ENCODE measurements around the gene RNU5B-1. TPM values are rescaled to one million over a fixed set of nuclear protein-coding genes. Genes with fewer than 3 reads are reported as not detected.

The RNU5B-1 gene
- polyA plus RNA-seq, 1 donor from 2014 or later: not detected

- TF ChIP-seq MXI1 (conservative IDR thresholded peaks at IDR 0.05; ENCODE audit: poor library complexity, severe bottlenecking) (no peak), EZH2 (IDR thresholded peaks at IDR 0.05; ENCODE audit: borderline replicate concordance, insufficient read depth, low read length, poor library complexity, severe bottlenecking) (no peak), POLR2AphosphoS5 (IDR thresholded peaks at IDR 0.05) (no peak), RAD21 (conservative IDR thresholded peaks at IDR 0.05) (no peak), SMC3 (conservative IDR thresholded peaks at IDR 0.05; ENCODE audit: poor library complexity) (no peak), EP300 (conservative IDR thresholded peaks at IDR 0.05; ENCODE audit: poor library complexity, severe bottlenecking) (no peak), TAF1 (IDR thresholded peaks at IDR 0.05; ENCODE audit: low read depth) (no peak)
- TF ChIP-seq, protein P1, sequence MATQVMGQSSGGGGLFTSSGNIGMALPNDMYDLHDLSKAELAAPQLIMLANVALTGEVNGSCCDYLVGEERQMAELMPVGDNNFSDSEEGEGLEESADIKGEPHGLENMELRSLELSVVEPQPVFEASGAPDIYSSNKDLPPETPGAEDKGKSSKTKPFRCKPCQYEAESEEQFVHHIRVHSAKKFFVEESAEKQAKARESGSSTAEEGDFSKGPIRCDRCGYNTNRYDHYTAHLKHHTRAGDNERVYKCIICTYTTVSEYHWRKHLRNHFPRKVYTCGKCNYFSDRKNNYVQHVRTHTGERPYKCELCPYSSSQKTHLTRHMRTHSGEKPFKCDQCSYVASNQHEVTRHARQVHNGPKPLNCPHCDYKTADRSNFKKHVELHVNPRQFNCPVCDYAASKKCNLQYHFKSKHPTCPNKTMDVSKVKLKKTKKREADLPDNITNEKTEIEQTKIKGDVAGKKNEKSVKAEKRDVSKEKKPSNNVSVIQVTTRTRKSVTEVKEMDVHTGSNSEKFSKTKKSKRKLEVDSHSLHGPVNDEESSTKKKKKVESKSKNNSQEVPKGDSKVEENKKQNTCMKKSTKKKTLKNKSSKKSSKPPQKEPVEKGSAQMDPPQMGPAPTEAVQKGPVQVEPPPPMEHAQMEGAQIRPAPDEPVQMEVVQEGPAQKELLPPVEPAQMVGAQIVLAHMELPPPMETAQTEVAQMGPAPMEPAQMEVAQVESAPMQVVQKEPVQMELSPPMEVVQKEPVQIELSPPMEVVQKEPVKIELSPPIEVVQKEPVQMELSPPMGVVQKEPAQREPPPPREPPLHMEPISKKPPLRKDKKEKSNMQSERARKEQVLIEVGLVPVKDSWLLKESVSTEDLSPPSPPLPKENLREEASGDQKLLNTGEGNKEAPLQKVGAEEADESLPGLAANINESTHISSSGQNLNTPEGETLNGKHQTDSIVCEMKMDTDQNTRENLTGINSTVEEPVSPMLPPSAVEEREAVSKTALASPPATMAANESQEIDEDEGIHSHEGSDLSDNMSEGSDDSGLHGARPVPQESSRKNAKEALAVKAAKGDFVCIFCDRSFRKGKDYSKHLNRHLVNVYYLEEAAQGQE (IDR thresholded peaks at IDR 0.05; ENCODE audit: borderline replicate concordance): no peak
- H3K4me3 ChIP-seq (ENCODE audit: low read length): no peak overlapping the region
- H3K36me3 ChIP-seq (ENCODE audit: insufficient read depth, low read length): peaks cover 6% of the 10 kb centered on the region
These were observed 26.0 kb upstream of the RNU5B-1 start for GRCh38 chr15:65278480-65278879.

GRCh38 chr15:65285291-65286068 lies 19.0 kb upstream of the RNU5B-1 start:
- peak overlapping the region; percentile 78 for H3K27ac ChIP-seq (ENCODE audit: low read length)
- peak overlapping the region; percentile 90 for H2AFZ ChIP-seq (ENCODE audit: low read depth, low read length)
- H3K9me2 ChIP-seq (ENCODE audit: insufficient read depth, low read length): no peaks in the 10 kb centered on the region
- H3K9me3 ChIP-seq (ENCODE audit: low read length): no peaks in the 10 kb centered on the region
- no peaks in the 10 kb centered on the region for H4K20me1 ChIP-seq (ENCODE audit: insufficient read depth)
- H3K9ac ChIP-seq (ENCODE audit: low read length): peak overlapping the region; percentile 96
- no peaks in the 10 kb centered on the region for H3K36me3 ChIP-seq (ENCODE audit: insufficient read depth, low read length)
- H3K4me3 ChIP-seq (ENCODE audit: low read length): peak overlapping the region; percentile 98
- no peaks in the 10 kb centered on the region for H3F3A ChIP-seq (ENCODE audit: insufficient read depth, low read length, poor library complexity, severe bottlenecking)
- H3K4me2 ChIP-seq (ENCODE audit: low read length): peak overlapping the region; percentile 93
- H3K79me2 ChIP-seq (replicated peaks; ENCODE audit: insufficient read depth, low read length): peaks cover 30% of the 10 kb centered on the region
- TF ChIP-seq RAD21 (conservative IDR thresholded peaks at IDR 0.05) (no peak), EP300 (conservative IDR thresholded peaks at IDR 0.05; ENCODE audit: poor library complexity, severe bottlenecking) (no peak), EZH2 (IDR thresholded peaks at IDR 0.05; ENCODE audit: borderline replicate concordance, insufficient read depth, low read length, poor library complexity, severe bottlenecking) (no peak), POLR2AphosphoS5 (IDR thresholded peaks at IDR 0.05) (no peak), TAF1 (IDR thresholded peaks at IDR 0.05; ENCODE audit: low read depth) (no peak), SMC3 (conservative IDR thresholded peaks at IDR 0.05; ENCODE audit: poor library complexity) (no peak), MXI1 (conservative IDR thresholded peaks at IDR 0.05; ENCODE audit: poor library complexity, severe bottlenecking) (no peak)
- TF ChIP-seq, protein P1 (IDR thresholded peaks at IDR 0.05; ENCODE audit: borderline replicate concordance): no peak
- TF ChIP-seq, protein P2, sequence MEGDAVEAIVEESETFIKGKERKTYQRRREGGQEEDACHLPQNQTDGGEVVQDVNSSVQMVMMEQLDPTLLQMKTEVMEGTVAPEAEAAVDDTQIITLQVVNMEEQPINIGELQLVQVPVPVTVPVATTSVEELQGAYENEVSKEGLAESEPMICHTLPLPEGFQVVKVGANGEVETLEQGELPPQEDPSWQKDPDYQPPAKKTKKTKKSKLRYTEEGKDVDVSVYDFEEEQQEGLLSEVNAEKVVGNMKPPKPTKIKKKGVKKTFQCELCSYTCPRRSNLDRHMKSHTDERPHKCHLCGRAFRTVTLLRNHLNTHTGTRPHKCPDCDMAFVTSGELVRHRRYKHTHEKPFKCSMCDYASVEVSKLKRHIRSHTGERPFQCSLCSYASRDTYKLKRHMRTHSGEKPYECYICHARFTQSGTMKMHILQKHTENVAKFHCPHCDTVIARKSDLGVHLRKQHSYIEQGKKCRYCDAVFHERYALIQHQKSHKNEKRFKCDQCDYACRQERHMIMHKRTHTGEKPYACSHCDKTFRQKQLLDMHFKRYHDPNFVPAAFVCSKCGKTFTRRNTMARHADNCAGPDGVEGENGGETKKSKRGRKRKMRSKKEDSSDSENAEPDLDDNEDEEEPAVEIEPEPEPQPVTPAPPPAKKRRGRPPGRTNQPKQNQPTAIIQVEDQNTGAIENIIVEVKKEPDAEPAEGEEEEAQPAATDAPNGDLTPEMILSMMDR (IDR thresholded peaks at IDR 0.05; ENCODE audit: poor library complexity, severe bottlenecking): no peak
- H3K27me3 ChIP-seq (ENCODE audit: insufficient read depth, low read depth, low read length): no peaks in the 10 kb centered on the region

More at GRCh38 chr15:65278480-65278879, 26.0 kb upstream of the RNU5B-1 start:
- no peaks in the 10 kb centered on the region for H3F3A ChIP-seq (ENCODE audit: insufficient read depth, low read length, poor library complexity, severe bottlenecking)
- peaks cover 15% of the 10 kb centered on the region for H3K79me2 ChIP-seq (replicated peaks; ENCODE audit: insufficient read depth, low read length)
- H3K9me3 ChIP-seq (ENCODE audit: low read length): no peaks in the 10 kb centered on the region
- H3K9ac ChIP-seq (ENCODE audit: low read length): no peak overlapping the region
- H3K9me2 ChIP-seq (ENCODE audit: insufficient read depth, low read length): no peaks in the 10 kb centered on the region
- H3K4me2 ChIP-seq (ENCODE audit: low read length): no peak overlapping the region
- no peaks in the 10 kb centered on the region for H4K20me1 ChIP-seq (ENCODE audit: insufficient read depth)
- no peaks in the 10 kb centered on the region for H3K27me3 ChIP-seq (ENCODE audit: insufficient read depth, low read depth, low read length)
- no peak overlapping the region for H3K27ac ChIP-seq (ENCODE audit: low read length)
- H2AFZ ChIP-seq (ENCODE audit: low read depth, low read length): no peak overlapping the region
